OCI-LY1 (cell line): ENCODE measurements around the gene HTR1B.

Source experiments
- H2AFZ ChIP-seq: fragments of 200-600 bp; sonication (generic), shearing (Covaris generic); 2 replicates; pipeline ENCODE4 v1.6.0; 2014; ENCODE audit warnings: antibody characterized with exemption, mild to moderate bottlenecking, low read length
- H3F3A ChIP-seq: fragments of 200-600 bp; sonication (generic), shearing (Covaris generic); 2 replicates; pipeline ENCODE4 v1.6.0; 2014; ENCODE audit warnings: mild to moderate bottlenecking, antibody characterized with exemption, low read length, moderate library complexity; ENCODE audit not compliant: insufficient read depth
- H3K27ac ChIP-seq: fragments of 200-600 bp; sonication (generic); 2 replicates; pipeline ENCODE4 v1.5.1; 2014; ENCODE audit warnings: low read length, mixed run types, mild to moderate bottlenecking, low read depth; ENCODE audit not compliant: poor library complexity, severe bottlenecking
- H3K27me3 ChIP-seq: fragments of 200-600 bp; sonication (generic); 2 replicates; pipeline ENCODE4 v1.6.0; 2014; ENCODE audit warnings: antibody characterized with exemption, mild to moderate bottlenecking, low read length, moderate library complexity; ENCODE audit not compliant: insufficient read depth
- H3K36me3 ChIP-seq: fragments of 200-600 bp; sonication (generic); 2 replicates; pipeline ENCODE4 v1.6.1; 2014; ENCODE audit warnings: mild to moderate bottlenecking, antibody characterized with exemption, low read length, moderate library complexity, mixed read lengths; ENCODE audit not compliant: insufficient read depth
- H3K4me1 ChIP-seq: fragments of 200-600 bp; sonication (generic); 2 replicates; pipeline ENCODE4 v1.5.1; 2014; ENCODE audit warnings: mild to moderate bottlenecking, low read length, moderate library complexity; ENCODE audit not compliant: insufficient read depth, severe bottlenecking
- H3K4me2 ChIP-seq: fragments of 200-600 bp; sonication (generic), shearing (Covaris generic); 2 replicates; pipeline ENCODE4 v1.6.1; 2014; ENCODE audit warnings: low read length
- H3K4me3 ChIP-seq: fragments of 200-600 bp; sonication (generic); 2 replicates; pipeline ENCODE4 v1.5.1; 2014; ENCODE audit warnings: low read length, low read depth, mild to moderate bottlenecking, mixed read lengths; ENCODE audit not compliant: poor library complexity, severe bottlenecking
- H3K79me2 ChIP-seq: fragments of 200-600 bp; shearing (Covaris generic); 2 replicates; pipeline ENCODE4 v1.6.1; 2016; ENCODE audit warnings: mixed run types, low read length, mixed read lengths; ENCODE audit not compliant: insufficient read depth
- H3K9ac ChIP-seq: fragments of 200-600 bp; sonication (generic), shearing (Covaris generic); 2 replicates; pipeline ENCODE4 v1.6.1; 2014; ENCODE audit warnings: mild to moderate bottlenecking, low read length, mixed read lengths
- H3K9me2 ChIP-seq: fragments of 200-600 bp; sonication (generic), shearing (Covaris generic); 2 replicates; pipeline ENCODE4 v1.6.1; 2014; ENCODE audit warnings: low read depth, mild to moderate bottlenecking, low read length, mixed read lengths
- H3K9me3 ChIP-seq: fragments of 200-600 bp; shearing (Covaris generic); 2 replicates; pipeline ENCODE4 v1.6.1; 2014; ENCODE audit warnings: low read length, mixed read lengths
- H4K20me1 ChIP-seq: fragments of 200-600 bp; sonication (generic), shearing (Covaris generic); 2 replicates; pipeline ENCODE4 v1.6.0; 2016; ENCODE audit warnings: mild to moderate bottlenecking, low read length; ENCODE audit not compliant: insufficient read depth
- EZH2 ChIP-seq: fragments of 200-600 bp; sonication (generic), shearing (Covaris generic); IDR thresholded peaks from 2 replicates; pipeline ENCODE4 v1.8.0; 2017; ENCODE audit warnings: borderline replicate concordance, mixed run types, mild to moderate bottlenecking, antibody characterized with exemption, low read length, moderate library complexity, mixed read lengths
- TF ChIP-seq, protein P1 (sequence below): fragments of 200-600 bp; sonication (generic), shearing (Covaris generic); IDR thresholded peaks from 2 replicates; pipeline ENCODE4 v1.5.1; 2017; ENCODE audit warnings: mild to moderate bottlenecking, antibody characterized with exemption, low read length, moderate library complexity, mixed read lengths

Gene HTR1B

DNA sequence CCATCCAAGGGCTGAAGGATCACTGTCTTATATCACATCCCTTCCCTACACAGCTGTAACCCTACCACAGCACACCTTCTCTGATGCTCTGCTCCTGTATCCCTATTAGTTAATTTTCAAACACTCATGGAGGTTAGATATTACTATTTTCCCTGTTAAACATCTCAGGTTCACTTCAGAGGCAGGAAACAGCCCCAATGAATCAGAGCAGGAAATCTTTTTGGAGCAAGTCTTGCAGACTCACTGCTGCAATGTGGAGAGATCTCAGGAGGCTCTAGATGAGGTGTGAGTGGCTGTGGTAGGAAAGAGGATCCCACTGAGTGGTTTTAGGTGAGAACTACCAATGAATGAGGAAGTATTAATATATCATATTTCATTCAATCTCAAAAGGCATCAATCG, 19.7 kb upstream of the HTR1B start:
- Histone ChIP-seq H3K4me1 (no peaks in the 10 kb centered on the region), H3K27me3 (no peaks in the 10 kb centered on the region), H3K4me2 (no peak overlapping the region), H2AFZ (no peak overlapping the region), H3K9me2 (no peaks in the 10 kb centered on the region), H3K27ac (no peak overlapping the region), H3K4me3 (no peak overlapping the region), H4K20me1 (no peaks in the 10 kb centered on the region), H3K9me3 (no peaks in the 10 kb centered on the region), H3F3A (no peaks in the 10 kb centered on the region), H3K36me3 (no peaks in the 10 kb centered on the region), H3K79me2 (no peaks in the 10 kb centered on the region), H3K9ac (no peak overlapping the region)
- no peak for TF ChIP-seq EZH2
- TF ChIP-seq, protein P1, sequence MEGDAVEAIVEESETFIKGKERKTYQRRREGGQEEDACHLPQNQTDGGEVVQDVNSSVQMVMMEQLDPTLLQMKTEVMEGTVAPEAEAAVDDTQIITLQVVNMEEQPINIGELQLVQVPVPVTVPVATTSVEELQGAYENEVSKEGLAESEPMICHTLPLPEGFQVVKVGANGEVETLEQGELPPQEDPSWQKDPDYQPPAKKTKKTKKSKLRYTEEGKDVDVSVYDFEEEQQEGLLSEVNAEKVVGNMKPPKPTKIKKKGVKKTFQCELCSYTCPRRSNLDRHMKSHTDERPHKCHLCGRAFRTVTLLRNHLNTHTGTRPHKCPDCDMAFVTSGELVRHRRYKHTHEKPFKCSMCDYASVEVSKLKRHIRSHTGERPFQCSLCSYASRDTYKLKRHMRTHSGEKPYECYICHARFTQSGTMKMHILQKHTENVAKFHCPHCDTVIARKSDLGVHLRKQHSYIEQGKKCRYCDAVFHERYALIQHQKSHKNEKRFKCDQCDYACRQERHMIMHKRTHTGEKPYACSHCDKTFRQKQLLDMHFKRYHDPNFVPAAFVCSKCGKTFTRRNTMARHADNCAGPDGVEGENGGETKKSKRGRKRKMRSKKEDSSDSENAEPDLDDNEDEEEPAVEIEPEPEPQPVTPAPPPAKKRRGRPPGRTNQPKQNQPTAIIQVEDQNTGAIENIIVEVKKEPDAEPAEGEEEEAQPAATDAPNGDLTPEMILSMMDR = no peak

DNA sequence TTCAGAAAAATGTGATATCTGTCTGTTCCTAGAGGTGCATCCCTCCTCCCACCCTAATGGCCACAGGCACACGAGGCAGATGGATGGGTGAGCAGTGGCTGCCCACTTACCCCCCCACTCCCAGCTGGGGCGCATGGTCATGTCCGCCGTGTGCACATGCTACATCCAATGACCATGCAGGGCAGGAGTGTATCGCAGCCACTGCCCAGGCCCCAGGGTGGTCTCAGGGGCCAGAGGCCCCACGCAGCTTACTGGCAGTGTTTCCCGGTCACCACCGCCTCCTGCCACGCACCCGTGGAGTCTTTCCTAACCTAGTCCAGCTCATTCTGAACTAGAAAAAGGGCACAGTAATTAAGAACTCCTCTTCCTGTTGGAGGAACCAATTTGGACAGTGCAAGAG, 11.7 kb upstream of the HTR1B start:
- Histone ChIP-seq H3F3A (no peaks in the 10 kb centered on the region), H3K9me2 (no peaks in the 10 kb centered on the region), H3K27ac (no peak overlapping the region), H3K79me2 (no peaks in the 10 kb centered on the region), H3K4me3 (no peak overlapping the region), H3K27me3 (no peaks in the 10 kb centered on the region), H2AFZ (no peak overlapping the region), H3K9me3 (no peaks in the 10 kb centered on the region), H4K20me1 (no peaks in the 10 kb centered on the region), H3K9ac (no peak overlapping the region), H3K4me1 (no peaks in the 10 kb centered on the region), H3K36me3 (no peaks in the 10 kb centered on the region), H3K4me2 (no peak overlapping the region)
- TF ChIP-seq, protein P1 = no peak
- no peak for TF ChIP-seq EZH2

DNA sequence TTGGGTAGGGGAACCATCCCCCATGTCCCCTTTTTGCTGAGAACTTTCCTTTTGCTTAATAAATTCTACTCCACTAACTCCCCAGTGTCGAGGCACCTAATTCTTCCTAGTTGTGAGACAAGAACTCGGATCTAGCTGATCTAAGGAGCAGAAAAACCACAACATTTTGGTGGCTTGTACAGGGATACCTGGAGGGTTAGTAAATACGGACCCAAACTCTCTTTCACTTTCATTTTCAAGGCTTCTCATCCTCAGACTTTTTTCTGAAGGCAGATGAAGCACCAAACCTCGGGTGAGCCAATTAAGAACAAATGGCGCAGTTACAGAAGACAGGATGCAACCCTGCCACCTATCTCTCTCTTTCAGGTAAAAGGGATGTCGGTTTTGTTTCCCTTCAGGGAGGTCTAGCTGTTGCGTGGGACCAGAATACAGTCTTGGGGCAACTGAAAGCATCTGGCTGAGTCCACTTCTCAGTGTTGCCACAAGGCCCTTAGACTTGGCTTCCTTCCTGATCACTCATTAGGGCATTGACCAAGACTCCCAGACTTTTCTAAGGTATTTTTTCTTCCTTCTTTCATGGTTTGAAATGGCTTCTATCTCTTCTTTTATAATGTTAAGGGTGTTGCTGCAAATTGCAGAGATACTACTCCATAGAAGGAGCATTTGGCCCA, 11.1 kb upstream of the HTR1B start:
- no peak overlapping the region for H3K9ac ChIP-seq
- H3K4me1 ChIP-seq = no peaks in the 10 kb centered on the region
- H3F3A ChIP-seq = no peaks in the 10 kb centered on the region
- no peaks in the 10 kb centered on the region for H3K79me2 ChIP-seq
- no peak overlapping the region for H2AFZ ChIP-seq
- H4K20me1 ChIP-seq = no peaks in the 10 kb centered on the region
- H3K9me3 ChIP-seq = no peaks in the 10 kb centered on the region
- no peak overlapping the region for H3K27ac ChIP-seq
- no peak overlapping the region for H3K4me2 ChIP-seq
- no peaks in the 10 kb centered on the region for H3K27me3 ChIP-seq
- no peaks in the 10 kb centered on the region for H3K36me3 ChIP-seq
- no peaks in the 10 kb centered on the region for H3K9me2 ChIP-seq
- no peak overlapping the region for H3K4me3 ChIP-seq
- TF ChIP-seq, protein P1 = no peak
- no peak for TF ChIP-seq EZH2
